EH (cell line): Measurements from ENCODE around the gene SLX9.
A peak's percentile ranks its signal among the peaks of the same experiment; 100 is the strongest.
"Not testable (repeated sequence)": the region's sequence is repeated elsewhere in the genome, so short reads cannot be mapped to it uniquely, and the experiment has no call there.

Experiments
- DNase-seq: peaks from one replicate; pipeline ENCODE4 v3.0.0-alpha.2; 2015; ENCODE audit warnings: low read depth

Gene SLX9

DNA sequence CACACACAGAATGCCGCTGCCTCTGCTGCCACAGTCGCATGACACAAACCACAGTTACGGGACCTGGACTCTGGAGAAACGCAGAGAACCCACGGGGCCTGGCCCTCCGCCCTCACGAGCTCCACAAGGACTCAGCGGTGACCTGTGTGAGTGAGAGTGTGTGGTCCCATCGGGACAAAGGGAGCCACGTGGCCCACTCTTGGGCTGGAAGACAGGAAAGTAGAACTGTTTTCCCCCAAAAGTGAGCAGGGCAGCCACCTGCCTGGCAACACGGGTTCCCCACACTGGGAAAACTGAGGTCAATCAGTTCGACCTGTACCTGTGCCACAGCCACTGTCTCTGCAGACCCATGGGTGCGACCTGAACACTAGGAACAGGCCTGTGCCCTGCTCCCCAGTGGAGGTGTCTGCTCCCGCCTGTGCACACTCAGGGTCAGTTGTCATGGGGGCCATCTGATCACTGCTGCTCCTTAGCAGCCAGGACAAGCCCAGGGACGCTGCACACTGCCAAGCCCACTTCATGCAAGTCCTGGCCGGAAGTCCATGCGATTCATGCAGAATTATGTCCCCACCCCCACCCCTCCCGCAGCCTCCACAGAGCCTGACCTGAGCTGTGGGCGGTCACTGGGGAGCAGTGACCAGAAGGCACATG lies 80.2 kb downstream of the SLX9 start:
- DNase-seq = no peak

DNA sequence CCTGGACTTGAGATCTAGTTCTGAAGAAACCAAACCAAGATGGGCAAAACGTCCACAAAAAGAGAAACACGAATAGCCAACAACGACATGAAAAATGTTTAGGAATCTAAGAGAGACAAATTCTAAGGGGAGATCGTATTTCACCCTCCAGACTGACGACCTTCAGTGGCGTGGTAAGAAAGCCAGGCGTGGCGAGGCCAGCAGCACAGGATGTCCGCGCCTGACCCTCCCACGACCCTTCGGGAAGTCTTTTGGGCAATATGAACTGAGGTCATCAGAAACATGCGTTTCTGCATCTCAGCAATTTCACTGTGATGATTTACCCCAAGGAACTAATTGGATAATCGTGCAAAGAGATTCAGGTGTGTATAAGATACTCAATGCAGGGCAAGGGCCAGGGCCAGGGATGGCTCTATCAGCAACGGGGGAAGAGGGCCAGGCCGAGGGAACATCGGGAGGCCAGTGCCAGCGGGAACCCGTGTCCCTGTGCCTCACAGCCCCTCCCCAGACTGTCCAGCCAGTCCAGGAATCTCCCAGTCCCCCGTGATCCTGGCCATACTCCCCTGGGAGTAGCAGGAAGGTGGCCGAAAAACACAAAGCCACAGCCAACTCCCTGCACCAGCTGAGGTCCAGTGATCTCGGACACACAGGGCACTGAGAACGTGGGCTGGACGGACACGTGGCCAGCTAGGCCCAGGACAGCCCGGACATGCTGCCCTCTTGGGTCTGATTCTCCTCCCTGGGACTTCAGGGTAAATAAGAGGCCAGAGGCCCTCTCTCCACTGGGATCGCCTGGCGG lies 81.0 kb downstream of the SLX9 start:
- peak; percentile 12 for DNase-seq

DNA sequence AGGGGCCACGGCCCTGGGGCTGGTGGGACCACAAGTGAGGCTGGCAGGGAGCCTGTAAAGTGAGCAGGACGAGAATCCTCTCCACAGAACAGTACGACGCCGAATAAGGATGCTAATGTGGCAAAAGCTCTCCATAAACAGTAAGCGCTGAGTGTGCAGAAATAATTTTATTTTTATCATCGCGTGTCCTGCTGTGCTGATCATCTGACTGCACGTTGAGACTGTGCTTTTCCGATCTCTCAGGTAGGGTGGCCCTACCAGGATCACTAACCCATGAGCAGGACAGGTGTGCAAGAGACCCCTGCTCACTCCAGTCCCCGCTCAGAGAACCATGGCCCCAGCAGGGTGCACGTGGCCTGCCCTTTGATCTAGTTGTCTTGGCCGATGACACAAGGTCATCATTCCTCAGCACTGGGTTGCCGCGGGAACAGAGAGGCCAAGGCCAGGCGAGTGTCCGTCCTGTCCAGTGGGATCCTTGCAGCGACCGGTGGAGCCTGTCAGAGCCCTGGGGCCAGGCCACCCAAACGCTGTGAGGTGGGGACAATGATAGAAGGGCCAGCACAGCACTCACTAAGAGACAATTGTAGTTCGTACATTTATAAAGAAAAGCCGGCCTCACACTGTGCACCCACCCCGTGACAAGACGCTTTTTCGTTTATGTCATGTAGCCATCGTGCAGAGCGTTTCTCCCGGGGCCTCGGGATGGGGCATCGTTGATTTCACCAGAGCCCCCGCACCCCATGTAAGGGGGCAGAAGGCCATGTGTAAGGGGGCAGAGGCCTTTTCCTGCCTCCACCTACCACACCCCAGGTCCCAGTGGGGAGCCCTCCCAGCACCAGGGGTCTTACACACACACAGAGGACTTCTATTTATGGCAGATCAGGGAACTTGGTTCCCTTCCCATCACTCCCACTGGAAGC lies 81.9 kb downstream of the SLX9 start:
- no peak for DNase-seq

DNA sequence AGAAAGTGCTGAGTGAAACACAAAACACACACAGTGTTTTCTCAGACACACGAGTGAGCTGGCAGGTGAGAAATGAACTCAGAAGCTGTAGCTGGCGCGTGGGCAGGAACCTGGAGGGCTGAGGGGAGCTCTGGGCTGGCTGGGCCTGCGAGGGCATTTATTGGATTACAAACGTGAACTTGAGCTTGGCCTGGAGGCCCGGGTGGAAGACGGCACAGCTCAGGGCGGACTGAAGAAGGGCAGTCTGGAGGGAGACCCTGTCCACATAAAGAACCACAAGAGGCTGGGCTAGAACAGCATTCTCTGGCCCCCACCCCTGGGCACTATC lies 82.5 kb downstream of the SLX9 start:
- no peak for DNase-seq

DNA sequence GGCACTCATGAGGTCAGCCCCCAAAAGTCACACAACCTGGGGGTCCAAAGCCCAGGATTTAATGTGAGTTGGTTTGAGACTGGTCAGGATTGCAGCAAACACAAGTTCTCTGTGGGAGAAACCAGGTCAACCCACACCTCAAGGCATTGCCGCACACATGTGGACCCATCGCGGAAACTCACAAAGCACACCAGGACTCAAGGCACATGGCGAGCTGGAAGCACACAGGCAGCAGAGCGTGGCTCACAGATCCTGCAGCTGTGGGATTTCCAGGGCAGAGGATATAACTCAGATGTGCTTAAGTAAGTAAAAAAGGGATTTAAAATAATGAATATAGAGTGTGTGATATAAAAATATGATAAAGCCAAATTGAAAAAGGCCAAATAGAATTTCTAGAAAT lies 82.9 kb downstream of the SLX9 start:
- no peak for DNase-seq

DNA sequence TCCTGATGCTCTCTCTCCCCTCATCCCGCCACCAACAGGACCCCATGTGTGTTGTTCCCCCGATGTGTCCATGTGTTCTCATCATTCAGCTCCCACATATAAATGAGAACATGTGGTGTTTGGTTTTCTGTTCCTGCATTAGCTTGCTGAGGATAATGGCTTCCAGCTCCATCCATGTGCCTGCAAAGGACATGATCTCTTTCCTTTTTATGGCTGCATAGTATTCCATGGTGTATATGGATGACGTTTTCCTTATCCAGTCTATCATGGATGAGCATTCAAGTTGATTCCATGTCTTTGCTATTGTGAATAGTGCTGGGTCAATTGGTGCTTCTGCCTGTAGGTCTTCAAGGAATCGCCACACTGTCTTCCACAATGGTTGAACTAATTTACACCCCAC lies 84.7 kb downstream of the SLX9 start:
- not testable (repeated sequence) for DNase-seq

DNA sequence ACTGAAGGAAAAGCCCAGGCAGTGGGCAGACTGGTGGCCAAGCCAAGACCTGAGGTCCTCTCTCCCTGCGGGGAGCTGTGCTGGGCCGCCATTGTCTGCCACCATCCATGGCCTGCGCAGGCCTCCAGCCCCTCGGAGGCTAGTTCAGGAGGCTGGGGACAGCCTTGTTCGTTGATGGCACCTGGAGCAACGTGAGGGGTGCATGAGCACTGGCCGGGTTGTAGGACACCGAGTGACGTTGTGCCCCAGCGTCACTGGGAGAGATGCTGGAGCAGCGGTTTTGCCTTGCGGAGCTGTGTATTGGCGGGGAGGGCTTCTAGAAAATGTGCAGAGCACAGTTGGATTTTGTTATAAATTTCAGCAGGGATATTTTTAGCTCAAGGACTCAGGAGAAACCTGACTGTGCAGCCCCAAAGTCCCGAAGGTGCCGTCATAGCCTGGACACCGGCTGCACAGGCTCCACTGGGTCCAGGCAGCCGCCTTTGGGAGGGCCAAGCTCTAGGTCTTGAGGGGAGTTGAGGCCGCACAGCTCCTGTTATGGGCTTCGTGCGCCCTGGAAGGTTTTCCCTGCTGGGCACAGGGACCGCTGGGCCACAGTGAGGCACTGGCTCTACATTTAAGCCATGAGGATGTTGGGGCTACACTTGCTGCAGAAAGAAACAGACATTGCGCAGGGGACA lies 86.4 kb downstream of the SLX9 start:
- no peak for DNase-seq
